GM12878 (cell line): ENCODE results near the gene ERO1A. TPM values are rescaled to one million over a fixed set of nuclear protein-coding genes. Genes with fewer than 3 reads are reported as not detected.

ENCODE experiments used
- ATAC-seq: fragments of 200-7000 bp; cut with Tn5 transposase; 3 replicates; pipeline ENCODE4 v1.9.1; 2020; ENCODE audit warnings: mild to moderate bottlenecking, moderate library complexity
- Bru-seq: library from RNA; stranded (reverse); fragments of 400-500 nt; gene quantifications from one replicate; lab custom pipeline; 2021; lab: Mats Ljungman, UMichigan
- BruChase-seq, 2 experiments: library from RNA; stranded (reverse); fragments of 400-500 nt; gene quantifications; one replicate each; lab custom pipeline; 2021; lab: Mats Ljungman, UMichigan
- BruUV-seq: library from RNA; stranded (reverse); fragments of 400-500 nt; replicated peaks from 2 replicates; lab custom pipeline; 2021; lab: Mats Ljungman, UMichigan
- CTCF ChIA-PET: fragments of 300-600 bp; sonication (Branson Sonifier 250); formaldehyde crosslinking; extraction: SDS; loops from one replicate; lab custom pipeline; 2021; ENCODE audit warnings: inconsistent platforms; lab: Yijun Ruan, JAX
- POLR2A ChIA-PET: fragments of 350-600 bp; formaldehyde crosslinking; extraction: SDS; loops from one replicate; lab custom pipeline; 2021; ENCODE audit warnings: inconsistent platforms; lab: Charles Lee
- RAD21 ChIA-PET: fragments of 300-600 bp; sonication (Branson Sonifier 250); formaldehyde crosslinking; loops from one replicate; lab custom pipeline; 2023; ENCODE audit warnings: antibody characterized with exemption; ENCODE audit not compliant: unreplicated experiment; lab: Charles Lee
- SMC1A ChIA-PET: fragments of 300-600 bp; sonication (Branson Sonifier 250); formaldehyde crosslinking; loops from one replicate; lab custom pipeline; 2023; ENCODE audit not compliant: unreplicated experiment, uncharacterized antibody; lab: Charles Lee
- DNase-seq: peaks from one replicate; pipeline ENCODE4 v3.0.0-alpha.2; 2011; ENCODE audit warnings: low read depth, low spot score
- FAIRE-seq: peaks from 3 replicates; lab custom pipeline; 2011; peaks lifted over from hg19 to GRCh38; lab: Jason Lieb, UNC
- H2AFZ ChIP-seq: 2 replicates; pipeline ENCODE4 v1.6.0; 2011; ENCODE audit warnings: low read depth, low read length, control low read depth; ENCODE audit not compliant: control insufficient read depth
- H3K27ac ChIP-seq: 2 replicates; pipeline ENCODE4 v1.5.1; 2011; ENCODE audit warnings: control low read depth; ENCODE audit not compliant: control insufficient read depth, insufficient read depth
- H3K27me3 ChIP-seq, 2 experiments: replicated peaks in 1 of 2; 2 replicates each; pipeline versions ENCODE4 v1.6.0 to v1.6.1; 2011; ENCODE audit warnings: low read length in 1 of 2; ENCODE audit not compliant: control insufficient read depth in 2 of 2, insufficient read depth in 2 of 2
- H3K36me3 ChIP-seq, 2 experiments: 2 replicates each; pipeline ENCODE4 v1.5.1; 2011; ENCODE audit warnings: low read length in 1 of 2; ENCODE audit not compliant: control insufficient read depth in 2 of 2, insufficient read depth in 2 of 2
- H3K4me1 ChIP-seq: 2 replicates; pipeline ENCODE4 v1.6.1; 2011; ENCODE audit warnings: mild to moderate bottlenecking, low read length, moderate library complexity, mixed read lengths; ENCODE audit not compliant: control insufficient read depth, insufficient read depth
- H3K4me2 ChIP-seq: 2 replicates; pipeline ENCODE4 v1.6.0; 2011; ENCODE audit warnings: control low read depth; ENCODE audit not compliant: control insufficient read depth, insufficient read depth
- H3K4me3 ChIP-seq: fragments of 200-600 bp; sonication (generic); 2 replicates; pipeline ENCODE4 v1.5.1; 2016
- H3K79me2 ChIP-seq: 2 replicates; pipeline ENCODE4 v1.6.0; 2011; ENCODE audit warnings: low read length; ENCODE audit not compliant: control insufficient read depth, insufficient read depth
- H3K9ac ChIP-seq: 2 replicates; pipeline ENCODE4 v1.8.0; 2011; ENCODE audit warnings: low read length, control low read depth, mixed read lengths; ENCODE audit not compliant: control insufficient read depth, insufficient read depth
- H3K9me3 ChIP-seq: replicated peaks from 3 replicates; pipeline ENCODE4 v1.5.1; 2011; ENCODE audit warnings: mild to moderate bottlenecking, low read length; ENCODE audit not compliant: control insufficient read depth, insufficient read depth
- H4K20me1 ChIP-seq: 2 replicates; pipeline ENCODE4 v1.6.0; 2011; ENCODE audit not compliant: control insufficient read depth, insufficient read depth
- BACH1 ChIP-seq: fragments of 450-650 bp; IDR thresholded peaks from 2 replicates; pipeline ENCODE4 v1.6.1; 2017; ENCODE audit warnings: mild to moderate bottlenecking, borderline replicate concordance
- CREB1 ChIP-seq: IDR thresholded peaks from 2 replicates; pipeline ENCODE4 v1.6.1; 2012; ENCODE audit warnings: low read depth, mild to moderate bottlenecking, inconsistent platforms
- CTCF ChIP-seq, 3 experiments: IDR thresholded peaks in 2 of 3; conservative IDR thresholded peaks in 1 of 3; 2 replicates each; pipeline ENCODE4 v1.5.1; 2011; ENCODE audit warnings: low read depth in 3 of 3, low read length in 3 of 3, mild to moderate bottlenecking in 3 of 3, control low read depth in 2 of 3, moderate library complexity in 2 of 3, inconsistent platforms in 1 of 3, mixed read lengths in 1 of 3; ENCODE audit not compliant: control insufficient read depth in 2 of 3, insufficient read depth in 1 of 3; ENCODE audit errors: extremely low read depth in 1 of 3
- EGR1 ChIP-seq, 2 experiments: IDR thresholded peaks; 1 replicate in 1 of 2; 2 replicates in 1 of 2; pipeline ENCODE4 v1.6.1; 2011 to 2012; ENCODE audit warnings: low read depth in 2 of 2, low read length in 2 of 2, borderline replicate concordance in 1 of 2, mild to moderate bottlenecking in 1 of 2, moderate library complexity in 1 of 2
- IKZF1 ChIP-seq: fragments of 450-650 bp; conservative IDR thresholded peaks from 2 replicates; pipeline ENCODE4 v1.6.1; 2017; ENCODE audit warnings: antibody characterized with exemption, mild to moderate bottlenecking
- MAX ChIP-seq: IDR thresholded peaks from 2 replicates; pipeline ENCODE4 v1.6.1; 2012; ENCODE audit warnings: low read depth, low read length, improper control_type of control experiment
- MXI1 ChIP-seq: fragments of 150-350 bp; IDR thresholded peaks from 2 replicates; pipeline ENCODE4 v1.6.1; 2011; ENCODE audit warnings: low read depth, mild to moderate bottlenecking, inconsistent platforms, low read length, improper control_type of control experiment
- NKRF ChIP-seq: fragments of 450-650 bp; conservative IDR thresholded peaks from 2 replicates; pipeline ENCODE4 v1.6.1; 2017; ENCODE audit warnings: mild to moderate bottlenecking, moderate library complexity
- NR2F1 ChIP-seq: fragments of 450-650 bp; conservative IDR thresholded peaks from 2 replicates; pipeline ENCODE4 v1.6.1; 2017; ENCODE audit warnings: mild to moderate bottlenecking
- PAX8 ChIP-seq: fragments of 450-650 bp; IDR thresholded peaks from 2 replicates; pipeline ENCODE4 v1.6.1; 2017; ENCODE audit warnings: mild to moderate bottlenecking, moderate library complexity
- TBL1XR1 ChIP-seq: IDR thresholded peaks from 2 replicates; pipeline ENCODE4 v1.6.1; 2012; ENCODE audit warnings: low read depth, low read length, improper control_type of control experiment
- ZBED1 ChIP-seq: IDR thresholded peaks from 2 replicates; pipeline ENCODE4 v1.6.1; 2016; ENCODE audit warnings: borderline replicate concordance
- ZNF217 ChIP-seq: fragments of 450-650 bp; IDR thresholded peaks from 2 replicates; pipeline ENCODE4 v1.6.1; 2017; ENCODE audit warnings: antibody characterized with exemption, mild to moderate bottlenecking
- ZSCAN29 ChIP-seq: fragments of 450-650 bp; IDR thresholded peaks from 2 replicates; pipeline ENCODE4 v1.6.1; 2017; ENCODE audit warnings: mild to moderate bottlenecking, moderate library complexity
- WGBS: methylation state at CpG from one replicate; pipeline ENCODE4 v1.1.6; 2016; ENCODE audit warnings: low lambda C conversion rate; ENCODE audit not compliant: insufficient replicate concordance, insufficient coverage; ENCODE audit errors: missing lambda C conversion rate; 5-methylcytosine and 5-hydroxymethylcytosine counted together
- in situ Hi-C: fragments of 300-500 bp; cut with MboI; formaldehyde crosslinking; loops from 9 replicates; pipeline ENCODE4 v1.14.3; 2018; ENCODE audit warnings: mixed read lengths
- intact Hi-C: fragments of 100-400 bp; cut with micrococcal nuclease; formaldehyde crosslinking; loops from one replicate; pipeline ENCODE4 v1.14.2; 2022; ENCODE audit not compliant: unreplicated experiment
- long read RNA-seq, 2 experiments: library from polyadenylated mRNA; unstranded; transcript quantifications; one replicate each; pipeline ENCODE4 v2.0.0, GENCODE V29; 2019 to 2020
- polyA minus RNA-seq, 3 experiments: library from RNA; depleted of rRNA, polyadenylated mRNA; stranded (reverse); fragments of >200 nt; gene quantifications; 2 replicates each; pipeline ENCODE4 v1.2.3, GENCODE V29; 2011
- polyA plus RNA-seq, 11 experiments: library from polyadenylated mRNA; depleted of rRNA in 4 of 11; unstranded in 6 of 11; stranded (reverse) in 5 of 11; fragments of >200 nt; fragmentation: Nextera tagmentation in 4 of 11; fragmentation: Illumina TruSeq in 1 of 11; extraction: Ambion mirVana in 4 of 11; extraction: Trizol in 1 of 11; gene quantifications; 1 replicate in 1 of 11; 2 replicates in 10 of 11; pipeline versions ENCODE4 v1.2.1 to v1.2.3, GENCODE V29; 2011 to 2016; ENCODE audit warnings: inconsistent platforms in 2 of 11, missing spikeins in 2 of 11, low read depth in 1 of 11
- total RNA-seq, 4 experiments: library from RNA; depleted of rRNA in 3 of 4; stranded (reverse); fragments of >200 nt in 3 of 4; fragmentation: Illumina TruSeq in 1 of 4; extraction: Trizol in 1 of 4; gene quantifications; 2 replicates each; pipeline versions ENCODE4 v1.2.1 to v1.2.3, GENCODE V29; 2013 to 2021

Gene ERO1A
- 296 and 302 TPM in 2 replicates for total RNA-seq (2013; cell fraction: nucleolus; rRNA removed)
- 52.5 and 60.3 TPM in 2 replicates for total RNA-seq (2014; rRNA removed)
- total RNA-seq (2014; rRNA removed; fragmentation: Illumina TruSeq; extraction: Trizol): 54.3 and 57.0 TPM in 2 replicates
- total RNA-seq (2021): 71.3 and 74.3 TPM in 2 replicates
- polyA plus RNA-seq (2011; ENCODE audit: low read depth): 19.9 TPM
- 93.1 and 144 TPM in 2 replicates for polyA plus RNA-seq (2011; rRNA removed)
- polyA plus RNA-seq (2011; cell fraction: cytosol; rRNA removed): 27.5 and 42.1 TPM in 2 replicates
- 26.8 and 32.4 TPM in 2 replicates for polyA plus RNA-seq (2011; cell fraction: nucleus; rRNA removed)
- 39.5 and 50.7 TPM in 2 replicates for polyA plus RNA-seq (2012)
- polyA plus RNA-seq (2014; fragmentation: Illumina TruSeq; extraction: Trizol): 40.0 and 54.2 TPM in 2 replicates
- 10 to 100 TPM; 17.5 to 41.2 TPM for polyA plus RNA-seq (2014; fragmentation: Nextera tagmentation; extraction: Ambion mirVana)
- 34.8 and 35.6 TPM in 2 replicates for polyA plus RNA-seq (2014; rRNA removed)
- polyA plus RNA-seq (2016; fragmentation: Nextera tagmentation; extraction: Ambion mirVana): 10 to 100 TPM; 48.4 to 48.6 TPM
- polyA minus RNA-seq (2011; rRNA and poly(A)+ RNA removed): 45.7 and 53.5 TPM in 2 replicates
- 28.0 and 39.3 TPM in 2 replicates for polyA minus RNA-seq (2011; cell fraction: cytosol; rRNA and poly(A)+ RNA removed)
- polyA minus RNA-seq (2011; cell fraction: nucleus; rRNA and poly(A)+ RNA removed): 31.2 and 37.4 TPM in 2 replicates
- percentile 91 among the genes with signal in this experiment for Bru-seq, nascent RNA
- percentile 92 among the genes with signal in this experiment for BruChase-seq, experiment 1, labeled RNA remaining after a 6-hour chase
- BruChase-seq, experiment 2, labeled RNA remaining after a 2-hour chase: percentile 90 among the genes with signal in this experiment
- long read RNA-seq, experiment 1, partial matches to known transcripts: 1 of 20 reads
- long read RNA-seq, experiment 1, other reads (novel, unspliced or antisense): 19 of 20 reads
- long read RNA-seq, experiment 2, partial matches to known transcripts: 2 of 14 reads
- long read RNA-seq, experiment 2, other reads (novel, unspliced or antisense): 12 of 14 reads

- ChIA-PET SMC1A (interaction anchor here (0.6 kb wide), 1 partner anchor 17 kb away, joined by 4 read pairs; no protein-coding TSS in a partner anchor), CTCF (no interaction called here), POLR2A (interaction anchor here (0.5 to 1.1 kb wide), 4 partner anchors 11 to 46 kb away, joined by 3 read pairs; partner anchors contain the start of gene STYX), RAD21 (no interaction called here)
- Histone ChIP-seq H3K4me3 (peak within 1 kb of the TSS; percentile 85), H3K4me1 (peaks cover 7% of the 10 kb centered on the region; the same call in 1 of the 2 replicates), H3K36me3 (peaks cover 0 to 4% of the 10 kb centered on the region in 2 experiments; a peak in 2 of 4 replicates), H3K9me3 (no peaks in the 10 kb centered on the region), H3K27me3 (no peaks in the 10 kb centered on the region), H3K9ac (peak within 1 kb of the TSS; percentile 83), H4K20me1 (peaks cover 7% of the 10 kb centered on the region), H3K27ac (peak within 1 kb of the TSS; percentile 80), H3K4me2 (peak within 1 kb of the TSS; percentile 77), H3K79me2 (peaks cover 51% of the 10 kb centered on the region), H2AFZ (peak within 1 kb of the TSS; percentile 82)
- BruUV-seq: no TSS peak
- in situ Hi-C loops (no loop called here), intact Hi-C loops (loop anchor here (10.0 kb wide), 1 partner anchor 151 kb away; no protein-coding TSS in a partner anchor)
- no peak for DNase-seq
- WGBS: under 1% methylated on average over 42 of the region's 78 CpGs
- FAIRE-seq: no peak
- ATAC-seq: peak; percentile 82
- TF ChIP-seq CREB1 (peak; percentile 41), NKRF (peak; percentile 71), ZSCAN29 (0 out of 2 replicates have a peak, but pooled peaks have one; percentile 29), PAX8 (no peak), BACH1 (peak; percentile 87), NR2F1 (peak; percentile 47; the same call in 1 of the 2 replicates), EGR1 (IDR thresholded peaks at IDR 0.05; ENCODE audit: borderline replicate concordance in 1 of 2, low read depth in 2 of 2, low read length in 2 of 2) (peak in 1 of 2 experiments; percentile 90; a peak in 2 of 3 replicates), MXI1 (peak; percentile 82), MAX (0 out of 2 replicates have a peak, but pooled peaks have one; percentile 26), TBL1XR1 (no peak), IKZF1 (peak; percentile 68), ZBED1 (no peak), ZNF217 (0 out of 2 replicates have a peak, but pooled peaks have one; percentile 26), CTCF (IDR thresholded peaks at IDR 0.05 in 2 of 3, conservative IDR thresholded peaks at IDR 0.05 in 1 of 3; ENCODE audit: control insufficient read depth in 2 of 3, extremely low read depth in 1 of 3, insufficient read depth in 1 of 3, low read depth in 3 of 3, low read length in 3 of 3) (peak in 1 of 3 experiments; percentile 10; a peak in 1 of 6 replicates)
These were observed at the start of gene ERO1A for GRCh38 chr14:52695481-52696091. TSS of gene ERO1A (minus strand) at chr14:52695558. CDS start at chr14:52695481, 77 bp downstream.
